Immature natural killer cell (primary cell): ENCODE data around the gene LRP1. TPM values are rescaled to one million over a fixed set of nuclear protein-coding genes. Genes with fewer than 3 reads are reported as not detected.

ENCODE experiments used
- DNase-seq, 3 donors: peaks; one replicate each; pipeline ENCODE4 v3.0.0; 2022; ENCODE audit warnings: mixed read lengths in 1 of 3
- H3K27ac Mint-ChIP-seq, 6 donors: one replicate each; pipeline ENCODE4 v1.8.0; 2020; ENCODE audit warnings: mixed read lengths in 6 of 6, mild to moderate bottlenecking in 5 of 6, inconsistent platforms in 4 of 6, moderate library complexity in 3 of 6
- H3K27me3 Mint-ChIP-seq, 3 donors: one replicate each; pipeline ENCODE4 v1.8.0; 2020 to 2021; ENCODE audit warnings: low read depth in 3 of 3, mild to moderate bottlenecking in 3 of 3, mixed read lengths in 3 of 3, moderate library complexity in 3 of 3, inconsistent platforms in 1 of 3
- H3K36me3 Mint-ChIP-seq, 3 donors: one replicate each; pipeline ENCODE4 v1.8.0; 2020; ENCODE audit warnings: mixed read lengths in 3 of 3, inconsistent platforms in 2 of 3, mild to moderate bottlenecking in 2 of 3
- H3K4me1 Mint-ChIP-seq, 2 donors: one replicate each; pipeline ENCODE4 v1.8.0; 2020; ENCODE audit warnings: inconsistent platforms in 2 of 2, mild to moderate bottlenecking in 2 of 2, mixed read lengths in 2 of 2, moderate library complexity in 1 of 2
- H3K4me3 Mint-ChIP-seq, 5 donors: one replicate each; pipeline ENCODE4 v1.8.0; 2020; ENCODE audit warnings: mild to moderate bottlenecking in 5 of 5, mixed read lengths in 5 of 5, inconsistent platforms in 3 of 5, moderate library complexity in 3 of 5
- H3K9me3 Mint-ChIP-seq, 6 donors: one replicate each; pipeline ENCODE4 v1.8.0; 2020; ENCODE audit warnings: mild to moderate bottlenecking in 6 of 6, mixed read lengths in 6 of 6, inconsistent platforms in 4 of 6, moderate library complexity in 3 of 6
- polyA plus RNA-seq, 3 donors: library from polyadenylated mRNA; unstranded; fragments of 300-500 nt; fragmentation: Illumina TruSeq; gene quantifications; one replicate each; pipeline ENCODE4 v1.2.3, GENCODE V29; 2021

Gene LRP1
- polyA plus RNA-seq, 3 donors from 2014 or later: 0.08 to 0.22 TPM; not detected in 1

DNA sequence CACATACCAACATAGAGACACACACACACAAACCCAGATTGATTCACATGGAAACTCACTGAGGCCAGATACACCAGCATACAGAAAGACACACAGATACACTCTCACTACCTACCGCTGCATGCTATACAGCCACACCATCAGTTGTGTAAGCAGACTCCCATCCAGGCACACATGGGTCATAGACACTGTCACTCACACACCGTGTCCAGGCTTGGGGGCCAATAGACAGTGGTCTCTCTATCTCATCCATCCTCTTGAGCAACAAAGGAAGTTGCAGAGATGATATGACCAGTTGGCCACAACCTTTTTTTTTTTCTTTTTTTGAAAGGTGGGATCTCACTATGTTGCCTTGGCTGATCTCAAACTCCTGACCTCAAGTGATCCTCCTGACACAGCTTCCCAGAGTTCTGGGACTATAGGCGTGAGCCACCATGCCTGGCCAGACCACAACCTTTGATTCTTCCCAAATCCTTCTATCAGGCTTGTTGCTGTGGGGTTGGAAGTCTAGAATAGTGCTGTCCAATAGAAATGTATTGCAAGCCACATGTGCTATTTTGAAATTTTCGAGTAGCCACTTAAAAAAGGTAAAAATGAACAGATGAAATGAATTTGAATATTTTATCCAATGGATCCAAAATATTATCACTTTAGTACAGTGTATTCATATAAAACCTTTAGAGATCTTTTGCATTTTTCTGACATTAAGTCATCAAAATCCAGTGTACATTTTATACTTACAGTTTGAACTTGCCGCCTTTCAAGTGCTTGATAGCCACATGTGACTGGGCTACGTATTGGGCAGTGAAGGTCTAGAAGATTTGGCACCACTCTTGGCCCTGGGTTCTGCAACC, 11.7 kb downstream of the LRP1 start:
- H3K4me3 Mint-ChIP-seq: no peak overlapping the region
- H3K4me1 Mint-ChIP-seq: no peaks in the 10 kb centered on the region
- no peak for DNase-seq
- H3K27me3 Mint-ChIP-seq: peaks cover 0 to 4% (median 3%) of the 10 kb centered on the region in 3 donors
- no peaks in the 10 kb centered on the region for H3K36me3 Mint-ChIP-seq
- H3K27ac Mint-ChIP-seq: no peak overlapping the region
- no peaks in the 10 kb centered on the region for H3K9me3 Mint-ChIP-seq

DNA sequence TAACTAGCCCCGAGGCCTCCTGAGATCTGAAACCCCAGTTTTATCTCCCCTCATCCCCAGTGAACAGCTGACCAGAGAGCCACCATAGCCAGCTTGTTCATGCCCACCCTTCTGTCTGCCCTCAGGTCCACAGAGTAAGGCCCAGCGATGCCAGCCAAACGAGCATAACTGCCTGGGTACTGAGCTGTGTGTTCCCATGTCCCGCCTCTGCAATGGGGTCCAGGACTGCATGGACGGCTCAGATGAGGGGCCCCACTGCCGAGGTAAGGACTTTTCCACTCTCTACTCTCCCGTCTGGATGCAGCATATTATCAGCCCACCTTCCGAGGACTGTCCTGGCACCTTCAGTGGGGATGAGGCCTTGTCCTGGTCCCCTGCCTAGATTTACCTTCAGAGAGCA, 13.0 kb downstream of the LRP1 start:
- DNase-seq: no peak
- H3K27me3 Mint-ChIP-seq: peaks cover 0 to 4% (median 3%) of the 10 kb centered on the region in 3 donors
- H3K9me3 Mint-ChIP-seq: no peaks in the 10 kb centered on the region
- H3K27ac Mint-ChIP-seq: no peak overlapping the region
- H3K36me3 Mint-ChIP-seq: no peaks in the 10 kb centered on the region
- no peaks in the 10 kb centered on the region for H3K4me1 Mint-ChIP-seq
- H3K4me3 Mint-ChIP-seq: no peak overlapping the region

DNA sequence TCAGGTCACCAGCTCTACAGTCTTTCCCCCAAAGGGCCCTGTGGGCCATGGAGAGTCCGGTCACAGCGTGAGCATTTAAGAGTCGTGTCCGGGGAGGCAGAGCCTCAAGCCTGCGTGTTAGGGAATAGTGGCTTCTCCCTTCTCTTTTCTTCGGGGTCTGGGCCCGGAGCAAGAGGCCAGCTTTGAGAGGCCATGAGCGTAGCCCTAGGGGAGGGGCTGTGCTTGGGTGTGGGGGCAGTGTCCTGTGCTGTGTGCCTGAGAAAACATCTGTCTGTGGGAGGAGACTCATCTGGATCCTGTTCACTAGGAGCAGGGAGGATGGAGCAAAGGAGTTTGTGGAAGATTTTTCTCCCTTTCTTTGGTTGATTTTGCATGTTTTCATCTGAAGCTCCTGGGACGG, 13.8 kb downstream of the LRP1 start:
- Mint-ChIP-seq H3K4me3 (no peak overlapping the region), H3K27ac (no peak overlapping the region)

DNA sequence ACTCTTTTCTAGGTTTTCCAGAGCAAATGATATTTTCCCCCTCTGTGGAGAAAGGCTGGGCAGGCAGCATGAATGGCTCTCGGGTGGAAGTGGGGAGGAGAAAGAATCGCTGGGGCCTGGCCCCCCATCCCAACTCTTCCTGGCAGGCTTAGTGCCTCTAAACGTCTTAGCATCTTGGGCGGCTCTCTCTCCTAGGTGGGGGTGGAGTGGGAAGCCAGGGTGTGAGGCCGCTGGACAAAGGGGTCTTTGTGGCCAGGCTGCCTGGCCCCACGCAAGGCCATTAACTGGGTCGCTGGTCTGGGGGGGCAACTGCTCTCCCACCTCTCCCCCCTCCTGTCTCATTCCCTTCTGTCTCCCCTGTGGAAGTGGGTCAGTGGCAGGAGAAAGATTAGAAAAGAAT, 14.4 kb downstream of the LRP1 start:
- no peak for DNase-seq
- Mint-ChIP-seq H3K9me3 (no peaks in the 10 kb centered on the region), H3K36me3 (no peaks in the 10 kb centered on the region), H3K4me3 (no peak overlapping the region), H3K27ac (no peak overlapping the region), H3K4me1 (no peaks in the 10 kb centered on the region), H3K27me3 (peaks cover 0 to 4% (median 3%) of the 10 kb centered on the region in 3 donors)

More for the DNA sequence above, 13.8 kb downstream of the LRP1 start:
- DNase-seq: no peak
- no peaks in the 10 kb centered on the region for H3K36me3 Mint-ChIP-seq
- H3K4me1 Mint-ChIP-seq: no peaks in the 10 kb centered on the region
- H3K9me3 Mint-ChIP-seq: no peaks in the 10 kb centered on the region
- peaks cover 0 to 4% (median 3%) of the 10 kb centered on the region in 3 donors for H3K27me3 Mint-ChIP-seq

DNA sequence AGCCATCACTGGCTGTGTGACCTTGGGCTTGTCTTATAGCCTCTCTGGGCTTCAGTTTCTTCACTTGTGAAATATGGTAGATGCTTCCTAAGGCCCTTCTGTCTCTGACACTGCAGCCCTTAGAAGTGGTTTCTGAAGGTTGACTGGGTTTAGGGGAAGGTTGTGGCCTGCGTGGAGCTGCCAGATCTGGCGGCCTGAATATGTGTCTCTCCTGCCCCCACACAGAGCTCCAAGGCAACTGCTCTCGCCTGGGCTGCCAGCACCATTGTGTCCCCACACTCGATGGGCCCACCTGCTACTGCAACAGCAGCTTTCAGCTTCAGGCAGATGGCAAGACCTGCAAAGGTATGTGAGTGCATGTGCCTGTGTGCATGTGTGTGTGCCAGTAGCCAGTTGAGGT, 15.2 kb downstream of the LRP1 start:
- H3K27ac Mint-ChIP-seq: no peak overlapping the region
- no peak for DNase-seq
- peaks cover 0 to 4% (median 3%) of the 10 kb centered on the region in 3 donors for H3K27me3 Mint-ChIP-seq
- no peaks in the 10 kb centered on the region for H3K4me1 Mint-ChIP-seq
- H3K36me3 Mint-ChIP-seq: no peaks in the 10 kb centered on the region
- H3K4me3 Mint-ChIP-seq: no peak overlapping the region
- no peaks in the 10 kb centered on the region for H3K9me3 Mint-ChIP-seq

DNA sequence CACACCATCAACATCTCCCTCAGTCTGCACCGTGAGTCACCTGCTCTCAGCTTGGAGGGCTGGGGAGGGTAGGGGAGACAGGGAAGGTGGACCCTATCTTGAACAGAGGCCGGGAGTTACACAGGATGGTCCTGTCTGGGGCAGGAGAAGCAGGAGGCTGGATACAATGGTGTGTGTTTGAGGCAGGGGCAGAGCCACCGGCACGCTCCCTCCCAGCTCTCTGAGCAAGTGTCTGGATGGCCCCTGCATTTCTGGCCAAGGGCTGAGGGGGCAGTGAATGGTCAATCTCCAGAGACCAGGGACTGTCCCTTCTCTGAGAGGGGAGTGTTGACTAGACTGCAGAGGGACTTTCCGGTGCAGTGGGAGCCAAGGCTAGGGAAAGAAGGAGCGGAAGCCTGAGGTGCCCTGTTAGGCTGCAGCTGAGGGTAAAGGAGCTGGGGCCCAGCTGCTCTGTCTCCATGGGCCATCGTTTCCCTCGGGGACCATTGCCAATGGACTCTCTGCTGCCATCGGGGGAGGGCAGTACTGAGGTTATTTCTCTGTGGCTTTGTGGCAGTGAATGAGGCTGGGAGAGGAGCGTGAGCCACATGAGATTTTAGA, 17.3 kb downstream of the LRP1 start:
- DNase-seq: no peak
- no peak overlapping the region for H3K27ac Mint-ChIP-seq
- no peaks in the 10 kb centered on the region for H3K9me3 Mint-ChIP-seq
- no peak overlapping the region for H3K4me3 Mint-ChIP-seq
- no peaks in the 10 kb centered on the region for H3K36me3 Mint-ChIP-seq
- H3K27me3 Mint-ChIP-seq: peaks cover 2 to 6% (median 6%) of the 10 kb centered on the region in 3 donors
- H3K4me1 Mint-ChIP-seq: no peaks in the 10 kb centered on the region

DNA sequence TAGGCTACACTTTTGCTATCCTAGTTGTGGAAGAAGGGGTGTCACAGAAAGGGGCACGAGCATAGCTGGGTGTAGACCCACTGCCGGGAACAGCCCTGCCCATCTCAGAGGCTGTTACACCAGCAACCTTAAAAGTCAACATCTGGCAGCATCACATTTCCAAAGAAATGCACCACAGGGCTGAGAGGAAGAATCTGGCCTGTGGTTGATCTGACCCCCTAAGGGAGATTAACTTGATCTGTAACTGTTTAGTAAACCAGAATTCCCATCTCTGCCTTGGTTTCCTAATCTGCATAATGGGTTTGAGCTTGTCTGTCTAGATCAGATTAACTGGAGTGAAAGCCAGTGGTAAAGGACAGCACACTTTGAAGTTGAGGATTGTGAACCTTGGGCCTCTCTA, 17.8 kb downstream of the LRP1 start:
- Mint-ChIP-seq H3K4me3 (no peak overlapping the region), H3K27me3 (peaks cover 2 to 7% (median 6%) of the 10 kb centered on the region in 3 donors), H3K4me1 (no peaks in the 10 kb centered on the region), H3K27ac (no peak overlapping the region), H3K36me3 (no peaks in the 10 kb centered on the region), H3K9me3 (no peaks in the 10 kb centered on the region)
- no peak for DNase-seq

DNA sequence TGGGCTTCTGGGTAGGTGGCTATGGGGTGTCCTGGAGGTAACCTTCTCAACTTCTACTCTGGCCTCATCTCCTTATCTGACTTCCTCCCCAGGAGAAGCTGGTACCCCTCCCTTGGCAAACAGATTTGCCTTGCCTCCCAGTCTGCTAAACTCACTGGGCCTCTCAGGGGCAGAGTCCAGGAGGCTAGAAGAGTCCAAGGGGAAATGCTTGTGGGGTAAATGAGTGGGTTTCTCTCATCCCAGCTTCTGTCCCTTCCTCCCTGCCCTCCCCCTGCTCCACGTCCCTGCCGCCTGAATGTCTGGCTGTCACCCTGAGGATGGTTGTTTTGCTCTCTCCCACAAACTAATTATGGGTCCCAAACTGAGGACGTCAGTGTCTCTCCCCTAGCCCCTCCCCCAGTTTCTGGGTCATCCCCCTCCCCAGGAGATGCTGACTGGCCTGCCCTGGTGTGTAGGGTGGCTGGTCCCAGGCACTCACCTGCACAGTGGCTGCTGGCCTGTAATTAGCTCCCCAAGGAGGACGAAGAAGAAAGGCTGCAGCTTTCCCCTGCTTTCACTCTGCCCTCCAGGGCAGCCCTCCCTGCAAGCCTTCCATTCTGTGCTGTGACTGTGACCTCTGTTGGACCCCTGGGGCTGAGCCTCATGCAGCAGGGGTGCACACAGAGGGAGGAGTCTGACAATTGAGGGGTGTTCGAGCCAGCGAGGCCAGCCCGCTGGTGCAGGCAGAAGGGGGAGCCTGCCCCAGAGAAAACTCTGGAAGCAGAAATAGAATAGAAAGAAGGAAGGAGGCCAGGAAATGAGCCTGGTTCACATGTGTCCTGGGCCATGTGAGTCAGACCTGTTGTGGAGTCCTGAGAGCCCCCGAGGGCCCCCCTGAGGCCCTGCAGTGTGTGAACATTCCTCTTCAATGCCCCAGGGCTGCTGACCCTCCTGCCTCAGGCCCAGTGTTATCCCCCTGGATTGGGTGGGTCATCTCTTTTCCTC, 19.0 kb downstream of the LRP1 start, which contains the start of gene LRP1-AS:
TSS of gene LRP1-AS (minus strand) at position 659 of the 984 bp plus-strand sequence.
- H3K36me3 Mint-ChIP-seq: no peaks in the 10 kb centered on the region
- no peak within 1 kb of the TSS for H3K27ac Mint-ChIP-seq
- H3K27me3 Mint-ChIP-seq: peaks cover 2 to 6% (median 3%) of the 10 kb centered on the region in 3 donors
- no peak within 1 kb of the TSS for H3K4me3 Mint-ChIP-seq
- no peak for DNase-seq
- no peaks in the 10 kb centered on the region for H3K9me3 Mint-ChIP-seq
- no peaks in the 10 kb centered on the region for H3K4me1 Mint-ChIP-seq

DNA sequence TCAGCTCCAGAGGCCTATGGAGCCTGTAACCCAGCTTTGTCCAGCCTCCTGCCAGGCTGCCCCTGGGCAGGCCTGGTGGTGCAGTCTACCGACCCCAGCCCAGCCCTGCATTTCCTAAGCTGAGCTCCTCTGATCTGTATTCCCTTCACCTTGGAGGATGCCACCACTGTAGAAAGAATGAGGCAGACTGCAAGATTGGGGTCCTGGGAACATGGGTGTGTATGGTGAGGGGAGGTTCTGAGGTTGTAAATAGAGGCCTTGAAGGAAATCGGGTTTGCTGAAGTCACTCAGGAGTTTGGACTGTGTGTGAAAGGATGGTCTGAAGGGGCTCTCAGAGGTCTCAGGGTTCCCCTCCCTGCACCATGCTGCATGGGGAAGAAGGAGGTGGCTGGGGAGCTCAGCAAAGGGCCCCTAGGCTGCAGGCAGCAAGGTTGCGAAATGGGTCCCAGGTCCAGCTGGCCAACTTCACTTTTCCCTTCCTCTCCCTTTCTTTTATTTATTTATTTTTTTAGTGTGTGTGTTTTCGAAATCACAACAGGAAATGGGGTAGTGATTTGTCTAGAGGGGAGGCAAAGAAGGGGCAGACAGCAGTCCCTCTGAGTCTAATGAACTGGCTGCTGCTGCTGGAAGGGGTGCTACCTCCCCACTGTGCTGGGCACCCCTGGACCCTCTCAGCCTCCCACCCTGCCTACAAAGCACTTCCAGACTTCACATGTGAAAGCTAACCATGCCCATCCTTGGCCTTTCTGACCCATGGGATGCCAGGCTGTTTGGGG, 20.4 kb downstream of the LRP1 start:
- no peak overlapping the region for H3K4me3 Mint-ChIP-seq
- H3K4me1 Mint-ChIP-seq: no peaks in the 10 kb centered on the region
- DNase-seq: no peak
- no peak overlapping the region for H3K27ac Mint-ChIP-seq
- peaks cover 2 to 3% (median 3%) of the 10 kb centered on the region in 3 donors for H3K27me3 Mint-ChIP-seq
- no peaks in the 10 kb centered on the region for H3K9me3 Mint-ChIP-seq
- no peaks in the 10 kb centered on the region for H3K36me3 Mint-ChIP-seq

DNA sequence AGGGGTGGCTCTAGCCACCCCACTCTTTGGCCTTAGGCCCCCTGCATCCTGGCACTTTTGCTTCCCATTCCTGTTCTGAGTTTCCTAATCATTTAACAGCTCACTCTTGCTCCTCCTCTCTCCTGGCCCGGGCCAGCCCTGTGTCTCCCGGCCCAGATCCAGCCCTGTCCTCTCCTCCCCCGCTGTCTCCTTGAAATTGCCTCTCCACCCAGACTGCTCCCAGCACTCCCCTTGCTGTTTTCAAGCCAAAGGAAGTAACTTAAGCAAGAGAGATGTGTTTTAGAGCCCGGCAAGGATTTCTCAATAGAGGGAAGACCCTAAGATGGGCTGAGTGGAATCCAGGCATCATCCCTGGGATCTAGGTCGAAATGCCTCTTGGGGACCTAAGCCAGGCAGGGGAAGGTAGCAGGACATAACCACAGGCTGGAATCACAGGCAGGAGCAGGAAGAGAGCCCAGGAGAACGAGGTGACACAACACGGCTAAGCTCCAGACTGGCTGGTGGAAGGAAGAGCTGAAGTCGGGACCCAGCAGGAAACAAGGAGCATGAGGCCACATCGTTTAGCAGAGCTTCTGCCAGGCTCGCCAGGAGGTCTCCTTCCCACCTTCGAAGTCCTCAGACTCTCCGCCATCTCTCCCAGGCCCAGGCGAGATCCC, 21.1 kb downstream of the LRP1 start:
- Mint-ChIP-seq H3K9me3 (no peaks in the 10 kb centered on the region), H3K4me3 (no peak overlapping the region), H3K4me1 (no peaks in the 10 kb centered on the region), H3K27ac (no peak overlapping the region), H3K36me3 (no peaks in the 10 kb centered on the region), H3K27me3 (peaks cover 2 to 3% (median 3%) of the 10 kb centered on the region in 3 donors)
- DNase-seq: no peak

DNA sequence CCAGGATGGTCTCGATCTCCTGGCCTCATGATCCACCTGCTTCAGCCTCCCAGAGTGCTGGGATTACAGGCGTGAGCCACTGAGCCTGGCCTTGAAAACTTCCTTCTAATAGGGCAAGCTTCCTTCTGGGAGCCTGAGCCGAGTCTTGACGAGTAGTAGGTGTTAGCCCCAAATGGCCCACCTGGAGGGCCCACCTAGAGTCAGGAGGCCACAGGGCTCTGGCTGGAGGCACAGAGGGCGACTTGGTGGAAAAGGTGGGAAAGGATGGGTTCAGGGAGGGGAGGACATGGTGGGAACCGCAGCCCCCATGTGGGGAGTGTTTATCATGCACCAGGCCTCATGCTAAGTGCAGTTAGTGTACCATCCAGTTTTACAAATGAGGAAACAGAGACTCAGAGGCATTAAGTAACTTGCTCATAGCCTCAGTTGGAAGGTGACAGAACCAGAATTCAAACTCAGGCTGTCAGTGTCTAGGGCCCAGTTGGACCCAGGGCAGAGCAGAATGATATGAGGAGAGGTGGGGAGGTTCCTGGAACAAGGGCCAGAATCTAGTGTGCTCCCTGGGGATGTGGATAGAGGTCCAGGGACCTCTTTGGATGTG, 22.2 kb downstream of the LRP1 start:
- peaks cover 3 to 6% (median 3%) of the 10 kb centered on the region in 3 donors for H3K27me3 Mint-ChIP-seq
- DNase-seq: no peak
- H3K9me3 Mint-ChIP-seq: no peaks in the 10 kb centered on the region
- no peak overlapping the region for H3K27ac Mint-ChIP-seq
- H3K36me3 Mint-ChIP-seq: no peaks in the 10 kb centered on the region
- no peak overlapping the region for H3K4me3 Mint-ChIP-seq
- peaks cover 0 to 3% of the 10 kb centered on the region in 2 donors for H3K4me1 Mint-ChIP-seq

DNA sequence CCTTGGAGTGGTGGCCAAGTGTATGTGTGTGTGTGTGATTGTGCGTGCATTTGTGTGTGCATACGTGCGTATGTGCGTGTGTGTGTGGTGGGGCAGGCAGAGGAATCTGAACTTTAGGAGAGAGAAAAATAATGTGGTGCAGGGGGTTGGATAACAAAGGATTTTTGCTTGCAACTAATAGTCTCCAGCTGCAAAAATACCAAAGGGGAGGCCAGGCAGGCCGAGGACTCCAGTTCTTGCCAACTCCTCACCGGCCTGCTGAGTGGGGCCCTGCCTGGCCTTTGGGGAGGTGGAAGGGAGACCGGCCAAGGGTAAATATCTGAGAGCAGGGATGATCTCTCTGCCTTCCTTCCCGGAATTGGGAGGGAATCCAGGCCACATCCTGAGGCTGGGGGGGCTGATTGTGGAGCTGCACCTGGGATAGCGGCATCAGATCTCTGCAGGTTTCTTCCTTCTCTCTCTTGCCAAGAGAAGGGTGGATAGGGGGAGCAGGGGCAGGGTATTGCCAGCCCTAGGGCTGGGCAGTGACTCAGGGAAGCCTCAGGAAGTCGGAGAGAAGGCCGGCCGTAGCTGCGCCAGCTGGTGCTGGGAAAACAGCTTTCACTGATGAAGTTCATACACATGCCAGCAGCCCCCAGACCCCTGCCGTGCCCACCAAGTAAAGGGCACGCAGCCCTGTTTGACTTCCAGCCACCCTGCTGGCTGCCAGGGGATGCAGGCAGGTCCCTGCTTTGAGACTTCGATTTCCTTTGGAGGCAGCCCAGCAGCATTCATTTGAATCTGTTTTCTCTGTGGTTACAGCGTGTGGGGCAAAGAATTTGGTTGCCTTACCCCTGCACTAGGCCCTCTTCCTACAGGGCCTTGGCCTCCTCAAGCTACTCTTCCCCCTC, 23.7 kb downstream of the LRP1 start:
- Mint-ChIP-seq H3K36me3 (no peaks in the 10 kb centered on the region), H3K9me3 (no peaks in the 10 kb centered on the region), H3K27ac (no peak overlapping the region), H3K27me3 (peaks cover 3 to 6% (median 6%) of the 10 kb centered on the region in 3 donors), H3K4me3 (no peak overlapping the region), H3K4me1 (peaks cover 6 to 9% of the 10 kb centered on the region in 2 donors)
- DNase-seq: no peak
